ENCODE data around the gene CITED4.

DNA sequence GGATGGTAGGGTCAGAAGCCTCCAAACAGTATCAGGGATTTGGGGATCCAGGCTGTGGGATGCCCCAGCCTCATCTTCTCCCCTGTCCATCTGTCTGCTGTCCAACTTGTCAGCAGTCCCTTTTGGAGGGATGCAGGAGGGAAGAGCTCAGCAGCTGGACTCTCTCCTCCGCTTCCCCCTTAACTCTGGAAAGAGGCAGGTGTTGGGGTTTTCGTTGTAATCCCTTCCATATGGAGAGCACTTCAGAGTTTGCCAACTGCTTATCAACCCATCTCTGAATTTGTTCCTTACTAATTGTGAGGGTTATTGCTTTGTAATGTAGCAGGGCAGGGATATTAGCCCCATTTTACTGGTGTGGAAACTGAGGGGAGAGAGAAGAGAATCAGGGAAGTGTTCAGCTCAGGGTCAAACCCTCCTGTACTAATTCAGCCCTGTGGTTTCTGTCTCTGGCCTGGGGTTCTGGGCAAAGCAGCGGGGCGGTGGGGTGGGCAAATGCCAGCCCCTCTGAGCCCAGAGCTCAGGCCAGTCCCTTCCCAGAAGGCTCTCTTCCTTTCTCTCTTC, 3.2 kb downstream of the CITED4 start:
- TF ChIP-seq TAF1 (IDR thresholded peaks at IDR 0.05; ENCODE audit: borderline replicate concordance, insufficient read depth, low read length) (no peak), POLR2AphosphoS5 (IDR thresholded peaks at IDR 0.05; ENCODE audit: low read depth, low read length) (no peak), SIN3A (IDR thresholded peaks at IDR 0.05; ENCODE audit: borderline replicate concordance, insufficient read depth, low read length) (no peak)
- TF ChIP-seq, protein P1, sequence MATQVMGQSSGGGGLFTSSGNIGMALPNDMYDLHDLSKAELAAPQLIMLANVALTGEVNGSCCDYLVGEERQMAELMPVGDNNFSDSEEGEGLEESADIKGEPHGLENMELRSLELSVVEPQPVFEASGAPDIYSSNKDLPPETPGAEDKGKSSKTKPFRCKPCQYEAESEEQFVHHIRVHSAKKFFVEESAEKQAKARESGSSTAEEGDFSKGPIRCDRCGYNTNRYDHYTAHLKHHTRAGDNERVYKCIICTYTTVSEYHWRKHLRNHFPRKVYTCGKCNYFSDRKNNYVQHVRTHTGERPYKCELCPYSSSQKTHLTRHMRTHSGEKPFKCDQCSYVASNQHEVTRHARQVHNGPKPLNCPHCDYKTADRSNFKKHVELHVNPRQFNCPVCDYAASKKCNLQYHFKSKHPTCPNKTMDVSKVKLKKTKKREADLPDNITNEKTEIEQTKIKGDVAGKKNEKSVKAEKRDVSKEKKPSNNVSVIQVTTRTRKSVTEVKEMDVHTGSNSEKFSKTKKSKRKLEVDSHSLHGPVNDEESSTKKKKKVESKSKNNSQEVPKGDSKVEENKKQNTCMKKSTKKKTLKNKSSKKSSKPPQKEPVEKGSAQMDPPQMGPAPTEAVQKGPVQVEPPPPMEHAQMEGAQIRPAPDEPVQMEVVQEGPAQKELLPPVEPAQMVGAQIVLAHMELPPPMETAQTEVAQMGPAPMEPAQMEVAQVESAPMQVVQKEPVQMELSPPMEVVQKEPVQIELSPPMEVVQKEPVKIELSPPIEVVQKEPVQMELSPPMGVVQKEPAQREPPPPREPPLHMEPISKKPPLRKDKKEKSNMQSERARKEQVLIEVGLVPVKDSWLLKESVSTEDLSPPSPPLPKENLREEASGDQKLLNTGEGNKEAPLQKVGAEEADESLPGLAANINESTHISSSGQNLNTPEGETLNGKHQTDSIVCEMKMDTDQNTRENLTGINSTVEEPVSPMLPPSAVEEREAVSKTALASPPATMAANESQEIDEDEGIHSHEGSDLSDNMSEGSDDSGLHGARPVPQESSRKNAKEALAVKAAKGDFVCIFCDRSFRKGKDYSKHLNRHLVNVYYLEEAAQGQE (IDR thresholded peaks at IDR 0.05; ENCODE audit: insufficient read depth in 1 of 2, low read depth in 2 of 2, low read length in 2 of 2) = no peak
